CD14-positive monocyte (primary cell): ENCODE measurements around the gene NARS2. TPM values are rescaled to one million over a fixed set of nuclear protein-coding genes. Genes with fewer than 3 reads are reported as not detected.
"Not testable (repeated sequence)": the region's sequence is repeated elsewhere in the genome, so short reads cannot be mapped to it uniquely, and the experiment has no call there.

Experiments
- DNase-seq, 3 donors: peaks; one replicate each; pipeline ENCODE4 v3.0.0-alpha.2; 2011 to 2022
- H2AFZ ChIP-seq: 2 replicates; pipeline ENCODE4 v1.6.0; 2012; ENCODE audit warnings: mild to moderate bottlenecking, low read depth, low read length, inconsistent platforms; ENCODE audit not compliant: insufficient read depth, poor library complexity, severe bottlenecking
- H3K27ac ChIP-seq, 2 donors: 1 replicate in 1 of 2; 2 replicates in 1 of 2; pipeline ENCODE4 v1.5.1; 2012 to 2013; ENCODE audit warnings: low read length in 2 of 2, control low read depth in 1 of 2, inconsistent platforms in 1 of 2, low read depth in 1 of 2, mild to moderate bottlenecking in 1 of 2
- H3K27me3 ChIP-seq, 2 donors: one replicate each; pipeline versions ENCODE4 v1.6.0 to v1.6.1; 2011 to 2013; ENCODE audit warnings: low read length in 2 of 2; ENCODE audit not compliant: control insufficient read depth in 2 of 2, insufficient read depth in 2 of 2
- H3K36me3 ChIP-seq, 2 donors: replicated peaks in 1 of 2; 1 replicate in 1 of 2; 2 replicates in 1 of 2; pipeline versions ENCODE4 v1.5.1 to v1.6.1; 2012 to 2013; ENCODE audit warnings: low read length in 2 of 2, control low read depth in 1 of 2, inconsistent platforms in 1 of 2, mild to moderate bottlenecking in 1 of 2; ENCODE audit not compliant: insufficient read depth in 2 of 2, control insufficient read depth in 1 of 2
- H3K4me1 ChIP-seq, 2 donors: 1 replicate in 1 of 2; 2 replicates in 1 of 2; pipeline versions ENCODE4 v1.5.1 to v1.6.1; 2012 to 2013; ENCODE audit warnings: low read length in 2 of 2, control low read depth in 1 of 2, inconsistent platforms in 1 of 2, mild to moderate bottlenecking in 1 of 2, moderate library complexity in 1 of 2; ENCODE audit not compliant: insufficient read depth in 2 of 2, control insufficient read depth in 1 of 2
- H3K4me2 ChIP-seq: replicated peaks from 2 replicates; pipeline ENCODE3; 2012; ENCODE audit warnings: low read length, moderate library complexity, mild to moderate bottlenecking; ENCODE audit not compliant: poor library complexity, severe bottlenecking; ENCODE audit errors: extremely low read depth
- H3K4me3 ChIP-seq, 3 experiments: fragments of 200-600 bp in 1 of 3; sonication (generic) in 1 of 3; replicated peaks in 1 of 3; 1 replicate in 2 of 3; 2 replicates in 1 of 3; pipeline ENCODE4 v1.5.1; 2011 to 2013; ENCODE audit warnings: low read length in 3 of 3, mild to moderate bottlenecking in 3 of 3, control low read depth in 2 of 3, low read depth in 2 of 3, inconsistent platforms in 1 of 3, moderate library complexity in 1 of 3
- H3K79me2 ChIP-seq: 2 replicates; pipeline ENCODE4 v1.6.0; 2012; ENCODE audit warnings: mild to moderate bottlenecking, control low read depth, inconsistent platforms, low read length, moderate library complexity; ENCODE audit not compliant: insufficient read depth
- H3K9ac ChIP-seq: 2 replicates; pipeline ENCODE4 v1.6.0; 2017; ENCODE audit warnings: low read length, mild to moderate bottlenecking; ENCODE audit not compliant: insufficient read depth, poor library complexity, severe bottlenecking
- H3K9me3 ChIP-seq, 2 donors: replicated peaks in 1 of 2; 1 replicate in 1 of 2; 2 replicates in 1 of 2; pipeline versions ENCODE4 v1.5.1 to v1.6.1; 2012 to 2013; ENCODE audit warnings: low read length in 2 of 2, control low read depth in 1 of 2; ENCODE audit not compliant: control insufficient read depth in 1 of 2, insufficient read depth in 1 of 2
- H4K20me1 ChIP-seq: 2 replicates; pipeline ENCODE4 v1.6.0; 2012; ENCODE audit warnings: mild to moderate bottlenecking, low read length, control low read depth, moderate library complexity; ENCODE audit not compliant: insufficient read depth
- H3K27ac Mint-ChIP-seq, 7 donors: one replicate each; pipeline ENCODE4 v1.8.0; 2020; ENCODE audit warnings: mild to moderate bottlenecking in 7 of 7, mixed read lengths in 7 of 7, moderate library complexity in 6 of 7, inconsistent platforms in 2 of 7
- H3K27me3 Mint-ChIP-seq, 3 donors: one replicate each; pipeline ENCODE4 v1.8.0; 2021 to 2022; ENCODE audit warnings: low read depth in 3 of 3, mild to moderate bottlenecking in 3 of 3, mixed read lengths in 3 of 3, moderate library complexity in 3 of 3, inconsistent platforms in 1 of 3
- H3K36me3 Mint-ChIP-seq, 2 donors: one replicate each; pipeline ENCODE4 v1.8.0; 2020; ENCODE audit warnings: mixed read lengths in 2 of 2, inconsistent platforms in 1 of 2, mild to moderate bottlenecking in 1 of 2
- H3K4me1 Mint-ChIP-seq: one replicate; pipeline ENCODE4 v1.8.0; 2020; ENCODE audit warnings: mild to moderate bottlenecking, mixed read lengths
- H3K4me3 Mint-ChIP-seq, 2 donors: one replicate each; pipeline ENCODE4 v1.8.0; 2020; ENCODE audit warnings: mild to moderate bottlenecking in 2 of 2, mixed read lengths in 2 of 2, moderate library complexity in 1 of 2
- H3K9me3 Mint-ChIP-seq, 7 donors: one replicate each; pipeline ENCODE4 v1.8.0; 2020 to 2022; ENCODE audit warnings: mixed read lengths in 7 of 7, mild to moderate bottlenecking in 6 of 7, moderate library complexity in 6 of 7, inconsistent platforms in 2 of 7
- WGBS: methylation state at CpG from one replicate; pipeline ENCODE4 v1.1.5; 2013; ENCODE audit warnings: missing lambda C conversion rate; ENCODE audit not compliant: insufficient coverage; 5-methylcytosine and 5-hydroxymethylcytosine counted together
- intact Hi-C, 2 donors: fragments of 100-400 bp; cut with micrococcal nuclease; formaldehyde crosslinking; loops; one replicate each; pipeline versions ENCODE4 v1.15.0 to v1.15.1; 2023
- polyA plus RNA-seq, 3 donors: library from polyadenylated mRNA; depleted of rRNA in 1 of 3; unstranded in 2 of 3; stranded (reverse) in 1 of 3; fragments of 300-500 nt in 2 of 3; fragments of >200 nt in 1 of 3; fragmentation: Illumina TruSeq in 2 of 3; gene quantifications; 1 replicate in 2 of 3; 2 replicates in 1 of 3; pipeline ENCODE4 v1.2.3, GENCODE V29; 2012 to 2021
- TF ChIP-seq, protein P1 (sequence below): fragments of 200-600 bp; IDR thresholded peaks from one replicate; pipeline ENCODE4 v1.8.0; 2022; ENCODE audit warnings: antibody characterized with exemption, mild to moderate bottlenecking

The NARS2 gene
- polyA plus RNA-seq, 3 donors = 4.3 to 6.6 (median 4.9) TPM

DNA sequence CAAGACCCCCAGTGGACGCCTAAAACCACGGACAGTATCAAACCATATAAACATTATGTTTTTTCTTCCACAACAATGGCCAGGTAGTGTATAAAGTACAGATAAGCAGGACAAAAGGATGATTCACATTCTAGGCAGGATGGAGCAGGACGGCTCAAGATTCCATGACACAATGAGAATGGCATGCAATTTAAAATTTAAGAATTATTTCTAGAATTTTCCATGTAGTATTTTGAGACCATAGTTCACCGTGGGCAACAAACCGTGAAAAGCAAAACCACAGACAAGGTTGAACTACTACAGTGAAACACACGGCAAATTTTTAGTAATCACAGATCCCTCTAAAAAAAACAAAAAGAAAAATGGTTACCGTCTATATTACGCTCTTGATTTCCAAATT lies 7.5 kb downstream of the NARS2 start:
- no peak for DNase-seq
- Mint-ChIP-seq H3K36me3 (peaks cover 30 to 38% of the 10 kb centered on the region in 2 donors), H3K27ac (no peak overlapping the region), H3K9me3 (no peaks in the 10 kb centered on the region), H3K27me3 (peaks cover 0 to 1% (median 0%) of the 10 kb centered on the region in 3 donors), H3K4me1 (peaks cover 16% of the 10 kb centered on the region), H3K4me3 (no peak overlapping the region)
- H3K4me1 ChIP-seq = peaks cover 9 to 14% of the 10 kb centered on the region in 2 donors
- no peaks in the 10 kb centered on the region for H3K27me3 ChIP-seq
- no peak overlapping the region for H3K9ac ChIP-seq
- H4K20me1 ChIP-seq = no peaks in the 10 kb centered on the region
- H3K4me2 ChIP-seq = no peak overlapping the region
- no peak overlapping the region for H2AFZ ChIP-seq
- intact Hi-C loops = loop anchor here in 1 of 2 donors (10.0 kb wide), 1 partner anchor 192 kb away; no protein-coding TSS in a partner anchor
- no peak overlapping the region for H3K4me3 ChIP-seq
- 0% methylated on average over 1 of the region's 8 CpGs for WGBS
- no peaks in the 10 kb centered on the region for H3K9me3 ChIP-seq
- no peak overlapping the region for H3K27ac ChIP-seq
- peaks cover 36% of the 10 kb centered on the region for H3K79me2 ChIP-seq
- TF ChIP-seq, protein P1, sequence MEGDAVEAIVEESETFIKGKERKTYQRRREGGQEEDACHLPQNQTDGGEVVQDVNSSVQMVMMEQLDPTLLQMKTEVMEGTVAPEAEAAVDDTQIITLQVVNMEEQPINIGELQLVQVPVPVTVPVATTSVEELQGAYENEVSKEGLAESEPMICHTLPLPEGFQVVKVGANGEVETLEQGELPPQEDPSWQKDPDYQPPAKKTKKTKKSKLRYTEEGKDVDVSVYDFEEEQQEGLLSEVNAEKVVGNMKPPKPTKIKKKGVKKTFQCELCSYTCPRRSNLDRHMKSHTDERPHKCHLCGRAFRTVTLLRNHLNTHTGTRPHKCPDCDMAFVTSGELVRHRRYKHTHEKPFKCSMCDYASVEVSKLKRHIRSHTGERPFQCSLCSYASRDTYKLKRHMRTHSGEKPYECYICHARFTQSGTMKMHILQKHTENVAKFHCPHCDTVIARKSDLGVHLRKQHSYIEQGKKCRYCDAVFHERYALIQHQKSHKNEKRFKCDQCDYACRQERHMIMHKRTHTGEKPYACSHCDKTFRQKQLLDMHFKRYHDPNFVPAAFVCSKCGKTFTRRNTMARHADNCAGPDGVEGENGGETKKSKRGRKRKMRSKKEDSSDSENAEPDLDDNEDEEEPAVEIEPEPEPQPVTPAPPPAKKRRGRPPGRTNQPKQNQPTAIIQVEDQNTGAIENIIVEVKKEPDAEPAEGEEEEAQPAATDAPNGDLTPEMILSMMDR = no peak
- H3K36me3 ChIP-seq = peaks cover 12 to 64% of the 10 kb centered on the region in 2 donors

DNA sequence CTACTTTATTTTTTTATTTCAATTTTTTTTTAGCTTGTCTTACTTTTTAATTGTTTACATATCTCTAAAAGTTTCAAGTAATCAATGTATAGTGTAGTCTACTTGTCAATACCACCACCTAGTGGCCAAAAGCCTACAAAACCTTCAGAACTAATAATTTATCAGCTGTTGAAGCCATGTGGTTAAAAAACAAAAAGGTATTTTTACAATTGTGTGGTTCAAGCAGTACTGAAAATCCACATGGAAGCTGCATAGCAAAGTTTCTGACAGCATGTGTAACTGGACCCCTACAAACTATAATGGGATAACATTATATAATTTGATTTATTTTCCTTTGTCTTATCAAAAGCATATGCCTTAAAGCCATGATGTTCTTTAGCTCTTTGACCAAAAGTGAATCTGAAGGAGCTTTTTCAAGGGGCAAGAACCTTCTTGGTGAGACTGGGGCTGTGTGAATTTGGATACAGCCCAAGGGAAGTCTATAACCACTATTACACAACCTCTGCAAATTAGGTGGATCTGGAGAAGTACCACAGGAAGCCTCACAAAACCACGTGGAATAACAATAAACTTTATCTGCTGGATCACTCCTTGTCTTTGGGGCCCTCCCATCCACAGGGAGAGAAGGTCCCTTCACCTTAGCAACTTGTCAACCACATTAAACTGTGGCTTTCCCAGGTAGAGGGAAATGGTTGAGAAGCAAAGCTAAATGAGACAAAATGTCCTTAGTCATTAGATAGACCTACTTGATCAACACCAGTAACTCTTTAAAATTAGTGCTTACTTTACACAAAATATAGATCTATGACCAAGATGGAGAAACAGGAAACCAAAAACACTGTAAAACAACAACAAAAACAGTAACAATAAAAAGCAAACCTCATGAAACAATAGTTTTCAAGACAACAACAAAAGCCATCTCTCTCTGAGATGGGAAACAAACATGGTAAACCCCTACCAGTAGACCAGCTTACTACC lies 9.9 kb downstream of the NARS2 start:
- H3K27me3 Mint-ChIP-seq = no peaks in the 10 kb centered on the region
- Histone ChIP-seq H3K79me2 (peaks cover 37% of the 10 kb centered on the region), H3K27ac (peak overlapping the region in 1 of 2 donors; percentile 25), H2AFZ (peak overlapping the region; percentile 3), H3K9ac (no peak overlapping the region), H4K20me1 (no peaks in the 10 kb centered on the region), H3K4me3 (no peak overlapping the region), H3K27me3 (no peaks in the 10 kb centered on the region), H3K9me3 (no peaks in the 10 kb centered on the region), H3K36me3 (peaks cover 12 to 44% of the 10 kb centered on the region in 2 donors), H3K4me1 (peaks cover 34 to 38% of the 10 kb centered on the region in 2 donors), H3K4me2 (no peak overlapping the region)
- no peaks in the 10 kb centered on the region for H3K9me3 Mint-ChIP-seq
- 0% methylated on average over 1 of the region's 1 CpG for WGBS
- H3K27ac Mint-ChIP-seq = peak overlapping the region in 4 of 7 donors; percentile 46 to 78 (median 61)
- H3K4me3 Mint-ChIP-seq = no peak overlapping the region
- intact Hi-C loops = loop anchor here (2.0 to 10.0 kb wide), 4 partner anchors 152 to 336 kb away; no protein-coding TSS in a partner anchor
- peaks cover 39% of the 10 kb centered on the region for H3K4me1 Mint-ChIP-seq
- H3K36me3 Mint-ChIP-seq = peaks cover 12 to 26% of the 10 kb centered on the region in 2 donors
- peak; percentile 39 to 71 (median 52) for DNase-seq
- TF ChIP-seq, protein P1 = peak; percentile 87

DNA sequence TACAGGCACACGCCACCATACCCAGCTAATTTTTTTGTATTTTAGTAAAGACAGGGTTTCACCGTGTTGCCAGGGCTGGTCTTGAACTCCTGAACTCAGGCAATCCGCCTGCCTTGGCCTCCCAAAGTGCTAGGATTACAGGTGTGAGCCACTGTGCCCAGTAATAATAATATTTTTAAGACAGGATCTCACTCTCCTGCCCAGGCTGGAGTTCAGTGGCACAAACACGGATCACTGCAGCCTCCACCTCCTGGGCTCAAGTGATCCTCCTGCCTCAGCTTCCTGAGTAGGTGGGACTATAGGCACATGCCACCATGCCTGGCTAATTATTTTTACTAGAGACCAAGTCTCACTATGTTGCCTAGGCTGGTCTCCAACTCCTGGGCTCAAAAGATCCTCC lies 10.6 kb downstream of the NARS2 start:
- not testable (repeated sequence) for H3K4me3 Mint-ChIP-seq, H3K27me3 Mint-ChIP-seq

More for the DNA sequence above, 10.6 kb downstream of the NARS2 start:
- Histone ChIP-seq H3K4me1 (peaks cover 38 to 43% of the 10 kb centered on the region in 2 donors), H3K79me2 (peaks cover 40% of the 10 kb centered on the region), H3K36me3 (peaks cover 11 to 42% of the 10 kb centered on the region in 2 donors)
- Mint-ChIP-seq H3K27ac (peak overlapping the region in 2 of 7 donors; percentile 46 to 70), H3K36me3 (peaks cover 12 to 26% of the 10 kb centered on the region in 2 donors), H3K4me1 (peaks cover 44% of the 10 kb centered on the region)
- not testable (repeated sequence) for H2AFZ ChIP-seq, H4K20me1 ChIP-seq, H3K9me3 Mint-ChIP-seq, H3K9ac ChIP-seq, H3K4me3 ChIP-seq, H3K9me3 ChIP-seq, H3K4me2 ChIP-seq, H3K27me3 ChIP-seq, DNase-seq, H3K27ac ChIP-seq
- 50% methylated on average over 1 of the region's 4 CpGs for WGBS
- intact Hi-C loops = loop anchor here (2.0 to 10.0 kb wide), 4 partner anchors 152 to 335 kb away; no protein-coding TSS in a partner anchor
